Measurements from ENCODE around the gene ZNF526. TPM values are rescaled to one million over a fixed set of nuclear protein-coding genes. Genes with fewer than 3 reads are reported as not detected.

The ZNF526 gene
- total and polyA plus RNA-seq, 9 of the 15 experiments (the other 6 are each of a cell fraction or from before 2014, with no cell fraction given), result 1.3 to 17.9 (median 6.2) TPM

DNA sequence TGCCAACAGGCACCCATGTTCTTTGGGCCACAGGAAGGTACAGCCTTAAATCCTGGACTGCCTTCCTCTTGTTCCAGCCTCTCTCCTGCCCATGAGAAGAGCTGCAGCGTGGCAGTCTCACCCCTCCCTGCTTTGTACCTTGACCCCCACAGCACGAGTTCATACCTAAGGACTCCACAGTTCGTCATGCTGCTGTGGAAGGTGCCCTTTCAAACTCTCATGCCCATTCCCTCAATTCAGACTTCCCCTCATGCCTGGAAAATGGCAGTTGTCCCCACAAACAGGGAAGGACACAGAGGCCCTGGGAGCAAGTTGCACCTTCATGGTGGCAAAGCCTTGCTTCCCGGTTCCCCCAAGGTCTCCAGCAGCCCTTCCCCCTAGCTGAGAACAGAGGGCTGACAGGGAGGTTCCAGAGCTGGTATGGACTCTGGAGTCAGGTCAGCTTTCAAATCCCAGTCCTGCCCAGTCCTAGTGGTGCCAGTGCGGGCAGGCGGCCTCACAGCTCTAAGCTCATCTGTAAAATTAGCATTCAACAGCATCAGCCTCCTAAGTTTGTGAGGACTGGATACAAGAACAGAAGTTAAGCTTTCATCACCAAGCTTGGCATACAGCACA lies 13.7 kb downstream of the ZNF526 start:
- peaks cover 89% of the 10 kb centered on the region for H3K36me3 ChIP-seq (ENCODE audit: control insufficient read depth, insufficient read depth, low read length)

More for the DNA sequence above, 13.7 kb downstream of the ZNF526 start:
- no peak overlapping the region for H3K9ac ChIP-seq (ENCODE audit: insufficient read depth in 1 of 2, low read depth in 2 of 2, low read length in 2 of 2)
- BruUV-seq (replicated peaks), result no TSS peak
- TF ChIP-seq TBP (optimal IDR thresholded peaks at IDR 0.05; ENCODE audit: low read depth, low read length) (no peak), TAF7 (tag; IDR thresholded peaks at IDR 0.05) (no peak), POLR2AphosphoS2 (IDR thresholded peaks at IDR 0.05; ENCODE audit: low read length) (peak; percentile 52; the same call in 1 of the 2 replicates), RHOXF2B (CRISPR knock-in tag; conservative IDR thresholded peaks at IDR 0.05) (no peak), KHSRP (IDR thresholded peaks at IDR 0.05) (no peak)
- TF ChIP-seq, protein P1, sequence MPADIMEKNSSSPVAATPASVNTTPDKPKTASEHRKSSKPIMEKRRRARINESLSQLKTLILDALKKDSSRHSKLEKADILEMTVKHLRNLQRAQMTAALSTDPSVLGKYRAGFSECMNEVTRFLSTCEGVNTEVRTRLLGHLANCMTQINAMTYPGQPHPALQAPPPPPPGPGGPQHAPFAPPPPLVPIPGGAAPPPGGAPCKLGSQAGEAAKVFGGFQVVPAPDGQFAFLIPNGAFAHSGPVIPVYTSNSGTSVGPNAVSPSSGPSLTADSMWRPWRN (IDR thresholded peaks at IDR 0.05; ENCODE audit: low read depth), result no peak
- TF ChIP-seq, protein P2, sequence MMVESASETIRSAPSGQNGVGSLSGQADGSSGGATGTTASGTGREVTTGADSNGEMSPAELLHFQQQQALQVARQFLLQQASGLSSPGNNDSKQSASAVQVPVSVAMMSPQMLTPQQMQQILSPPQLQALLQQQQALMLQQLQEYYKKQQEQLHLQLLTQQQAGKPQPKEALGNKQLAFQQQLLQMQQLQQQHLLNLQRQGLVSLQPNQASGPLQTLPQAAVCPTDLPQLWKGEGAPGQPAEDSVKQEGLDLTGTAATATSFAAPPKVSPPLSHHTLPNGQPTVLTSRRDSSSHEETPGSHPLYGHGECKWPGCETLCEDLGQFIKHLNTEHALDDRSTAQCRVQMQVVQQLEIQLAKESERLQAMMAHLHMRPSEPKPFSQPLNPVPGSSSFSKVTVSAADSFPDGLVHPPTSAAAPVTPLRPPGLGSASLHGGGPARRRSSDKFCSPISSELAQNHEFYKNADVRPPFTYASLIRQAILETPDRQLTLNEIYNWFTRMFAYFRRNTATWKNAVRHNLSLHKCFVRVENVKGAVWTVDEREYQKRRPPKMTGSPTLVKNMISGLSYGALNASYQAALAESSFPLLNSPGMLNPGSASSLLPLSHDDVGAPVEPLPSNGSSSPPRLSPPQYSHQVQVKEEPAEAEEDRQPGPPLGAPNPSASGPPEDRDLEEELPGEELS (CRISPR knock-in tag; IDR thresholded peaks at IDR 0.05; ENCODE audit: borderline replicate concordance), result no peak
- DNase-seq (ENCODE audit: extremely low read depth in 1 of 4, low spot score in 3 of 4) (no peak), FAIRE-seq (no peak), ATAC-seq (no peak)
- H4K20me1 ChIP-seq (replicated peaks; ENCODE audit: control insufficient read depth, insufficient read depth, low read length), result peaks cover 26% of the 10 kb centered on the region
- H3K4me1 ChIP-seq (replicated peaks in 1 of 2; ENCODE audit: control insufficient read depth in 2 of 2, insufficient read depth in 2 of 2, low read length in 2 of 2), result peaks cover 15 to 19% of the 10 kb centered on the region in 2 experiments
- H3K79me2 ChIP-seq (ENCODE audit: control insufficient read depth, insufficient read depth, low read length), result peaks cover 21% of the 10 kb centered on the region
- no peaks in the 10 kb centered on the region for H3K27me3 ChIP-seq (ENCODE audit: control insufficient read depth in 2 of 2, insufficient read depth in 2 of 2, low read length in 2 of 2)
- no peak overlapping the region; the same call in 2 of the 3 replicates for H3K27ac ChIP-seq (ENCODE audit: extremely low read depth, low read depth, low read length)
- no peak overlapping the region for H3K4me2 ChIP-seq (ENCODE audit: insufficient read depth, low read length)
- in situ Hi-C loops (cut with MboI), result no loop called here
- intact Hi-C loops (cut with micrococcal nuclease), result no loop called here
- H3K9me1 ChIP-seq (ENCODE audit: control insufficient read depth, insufficient read depth, low read length), result peaks cover 3% of the 10 kb centered on the region
- 90% methylated on average over 6 of the region's 6 CpGs for WGBS (ENCODE audit: insufficient coverage, low coverage, missing lambda C conversion rate)
- POLR2A ChIA-PET, result interaction anchor here (0.6 to 11.7 kb wide), 7 partner anchors 6 to 101 kb away, joined by 3 to 116 read pairs (median 5); partner anchors contain the start of genes GSK3A and ZNF526
- H2AFZ ChIP-seq (ENCODE audit: low read depth, low read length), result no peak overlapping the region
- CTCF ChIA-PET (ENCODE audit: low intra/inter-chr PET ratio), result no interaction called here
- H3K4me3 ChIP-seq, result no peak overlapping the region
- no peaks in the 10 kb centered on the region for H3K9me3 ChIP-seq (replicated peaks; ENCODE audit: control insufficient read depth, insufficient read depth, low read depth, low read length)

All from K562 (cell line).